Endothelial cell of umbilical vein (primary cell): ENCODE results near the gene KTN1. TPM values are rescaled to one million over a fixed set of nuclear protein-coding genes. Genes with fewer than 3 reads are reported as not detected.

Experiments
- BruUV-seq: library from RNA; stranded (reverse); fragments of 400-500 nt; replicated peaks from 2 replicates; lab custom pipeline; 2021; lab: Mats Ljungman, UMichigan
- CTCF ChIA-PET: fragments of 300-600, 350-600 bp; sonication (Branson Sonifier 250); formaldehyde crosslinking; loops from one replicate; lab custom pipeline; 2021; ENCODE audit warnings: antibody characterized with exemption, inconsistent platforms; lab: Charles Lee
- POLR2A ChIA-PET: fragments of 300-600, 350-600 bp; sonication (Branson Sonifier 250); formaldehyde crosslinking; loops from one replicate; lab custom pipeline; 2021; ENCODE audit warnings: antibody characterized with exemption, inconsistent platforms; lab: Charles Lee
- DNase-seq: peaks from one replicate; pipeline ENCODE4 v3.0.0-alpha.2; 2011; ENCODE audit warnings: low read depth, low spot score
- FAIRE-seq: peaks from 2 replicates; lab custom pipeline; 2011; peaks lifted over from hg19 to GRCh38; lab: Jason Lieb, UNC
- H2AFZ ChIP-seq: 2 replicates; pipeline ENCODE4 v1.6.0; 2012; ENCODE audit warnings: low read depth, low read length, control low read depth, inconsistent platforms
- H3K27ac ChIP-seq: 2 replicates; pipeline ENCODE4 v1.5.1; 2011; ENCODE audit warnings: low read depth, mild to moderate bottlenecking, control low read depth, low read length, moderate library complexity; ENCODE audit not compliant: insufficient read depth
- H3K27me3 ChIP-seq, 2 experiments: 2 replicates each; pipeline versions ENCODE4 v1.6.0 to v1.6.1; 2011; ENCODE audit warnings: low read length in 2 of 2, mixed read lengths in 1 of 2; ENCODE audit not compliant: control insufficient read depth in 2 of 2, insufficient read depth in 2 of 2
- H3K36me3 ChIP-seq, 2 experiments: 2 replicates in 1 of 2; 3 replicates in 1 of 2; pipeline ENCODE4 v1.5.1; 2011; ENCODE audit warnings: low read length in 2 of 2, mild to moderate bottlenecking in 1 of 2, moderate library complexity in 1 of 2; ENCODE audit not compliant: control insufficient read depth in 2 of 2, insufficient read depth in 2 of 2; ENCODE audit errors: extremely low read depth in 1 of 2
- H3K4me1 ChIP-seq: 3 replicates; pipeline ENCODE4 v1.5.1; 2011; ENCODE audit warnings: mild to moderate bottlenecking, low read length; ENCODE audit not compliant: control insufficient read depth, insufficient read depth; ENCODE audit errors: extremely low read depth
- H3K4me2 ChIP-seq: 2 replicates; pipeline ENCODE4 v1.6.1; 2011; ENCODE audit warnings: low read length, control low read depth, mixed read lengths; ENCODE audit not compliant: insufficient read depth
- H3K4me3 ChIP-seq, 3 experiments: fragments of 200-600 bp in 1 of 3; sonication (generic), shearing (Covaris generic) in 1 of 3; replicated peaks in 1 of 3; 2 replicates each; pipeline ENCODE4 v1.5.1; 2011 to 2016; ENCODE audit warnings: control low read depth in 3 of 3, low read length in 3 of 3, mild to moderate bottlenecking in 2 of 3, inconsistent platforms in 1 of 3, low read depth in 1 of 3, moderate library complexity in 1 of 3; ENCODE audit not compliant: insufficient read depth in 1 of 3
- H3K79me2 ChIP-seq: 2 replicates; pipeline ENCODE4 v1.6.0; 2012; ENCODE audit warnings: low read length, inconsistent platforms; ENCODE audit not compliant: control insufficient read depth, insufficient read depth
- H3K9ac ChIP-seq: replicated peaks from 2 replicates; pipeline ENCODE3; 2011; ENCODE audit warnings: low read length, control low read depth; ENCODE audit not compliant: insufficient read depth; ENCODE audit errors: extremely low read depth
- H3K9me1 ChIP-seq: replicated peaks from 3 replicates; pipeline ENCODE4 v1.6.0; 2011; ENCODE audit warnings: mild to moderate bottlenecking, low read length; ENCODE audit not compliant: control insufficient read depth, insufficient read depth; ENCODE audit errors: extremely low read depth
- H3K9me3 ChIP-seq: replicated peaks from 2 replicates; pipeline ENCODE4 v1.5.1; 2012; ENCODE audit warnings: low read length, inconsistent platforms; ENCODE audit not compliant: control insufficient read depth, insufficient read depth
- H4K20me1 ChIP-seq: replicated peaks from 2 replicates; pipeline ENCODE3; 2011; ENCODE audit warnings: mild to moderate bottlenecking, low read length; ENCODE audit not compliant: control insufficient read depth, insufficient read depth; ENCODE audit errors: extremely low read depth
- CTCF ChIP-seq, 2 donors: IDR thresholded peaks; 1 replicate in 1 of 2; 2 replicates in 1 of 2; pipeline ENCODE4 v1.5.1; 2011; ENCODE audit warnings: low read length in 2 of 2, mild to moderate bottlenecking in 2 of 2, moderate library complexity in 2 of 2, control low read depth in 1 of 2, inconsistent platforms in 1 of 2, low read depth in 1 of 2; ENCODE audit not compliant: insufficient read depth in 1 of 2; ENCODE audit errors: extremely low read depth in 1 of 2
- EZH2 ChIP-seq: IDR thresholded peaks from 2 replicates; pipeline ENCODE4 v1.6.1; 2012; ENCODE audit warnings: borderline replicate concordance, low read depth, mild to moderate bottlenecking, moderate library complexity, low read length, inconsistent platforms; ENCODE audit not compliant: severe bottlenecking
- FOS ChIP-seq: IDR thresholded peaks from 2 replicates; pipeline ENCODE4 v1.6.1; 2011; ENCODE audit warnings: mild to moderate bottlenecking, low read length, moderate library complexity, borderline replicate concordance; ENCODE audit not compliant: insufficient read depth
- GATA2 ChIP-seq: IDR thresholded peaks from 2 replicates; pipeline ENCODE4 v1.7.0; 2011; ENCODE audit warnings: low read depth, mild to moderate bottlenecking, moderate library complexity, mixed read lengths, low read length; ENCODE audit not compliant: insufficient read length, insufficient read depth
- JUN ChIP-seq: IDR thresholded peaks from 2 replicates; pipeline ENCODE4 v1.6.1; 2011; ENCODE audit warnings: borderline replicate concordance, low read depth; ENCODE audit not compliant: insufficient read length, insufficient read depth
- MAX ChIP-seq: IDR thresholded peaks from 2 replicates; pipeline ENCODE4 v1.6.1; 2011; ENCODE audit not compliant: insufficient read depth, insufficient read length
- MYC ChIP-seq: IDR thresholded peaks from one replicate; pipeline ENCODE4 v1.6.1; 2011; ENCODE audit warnings: mild to moderate bottlenecking, low read depth, low read length
- POLR2A ChIP-seq: IDR thresholded peaks from 2 replicates; pipeline ENCODE4 v1.6.1; 2012; ENCODE audit warnings: low read depth, mild to moderate bottlenecking, control low read depth, low read length
- POLR2AphosphoS5 ChIP-seq: IDR thresholded peaks from 2 replicates; pipeline ENCODE4 v1.6.1; 2012; ENCODE audit warnings: low read depth, mild to moderate bottlenecking, control low read depth, low read length, moderate library complexity; ENCODE audit not compliant: insufficient read depth
- dilution Hi-C: fragments of 300-500 bp; cut with MboI; formaldehyde crosslinking; loops from one replicate; pipeline ENCODE4 v1.15.0; 2019; ENCODE audit warnings: low sequenced_read_pairs; ENCODE audit not compliant: extremely low pct_ligation_motif_present
- intact Hi-C: fragments of 100-400 bp; cut with micrococcal nuclease; formaldehyde crosslinking; loops from one replicate; pipeline ENCODE4 v1.10.0; 2022
- polyA plus RNA-seq, 4 experiments: library from polyadenylated mRNA; depleted of rRNA in 3 of 4; stranded (reverse) in 3 of 4; unstranded in 1 of 4; fragments of >200 nt; gene quantifications; 2 replicates each; pipeline versions ENCODE4 v1.2.1 to v1.2.3, GENCODE V29; 2011 to 2012; ENCODE audit warnings: missing spikeins in 1 of 4
- total RNA-seq: library from RNA; stranded (reverse); gene quantifications from 2 replicates; pipeline ENCODE4 v1.2.3, GENCODE V29; 2021

KTN1 gene
- total and polyA plus RNA-seq, 2 donors (not counting 3 experiments of a cell fraction or from before 2014, with no cell fraction given) = 33.2 to 148 TPM

- intact Hi-C loops (no loop called here), dilution Hi-C loops (loop anchor here (10.0 kb wide), 1 partner anchor 775 kb away; no protein-coding TSS in a partner anchor)
- ChIA-PET POLR2A (no interaction called here), CTCF (interaction anchor here (0.8 to 1.2 kb wide), 2 partner anchors 8 to 261 kb away, joined by 3 to 4 read pairs; no protein-coding TSS in a partner anchor)
- Histone ChIP-seq H3K27ac (no peak overlapping the region), H3K4me2 (no peak overlapping the region), H3K4me1 (peaks cover 4% of the 10 kb centered on the region), H3K27me3 (no peaks in the 10 kb centered on the region), H3K4me3 (no peak overlapping the region), H2AFZ (peak overlapping the region; percentile 15), H4K20me1 (no peaks in the 10 kb centered on the region), H3K9me3 (no peaks in the 10 kb centered on the region), H3K79me2 (no peaks in the 10 kb centered on the region), H3K36me3 (no peaks in the 10 kb centered on the region), H3K9ac (no peak overlapping the region), H3K9me1 (no peaks in the 10 kb centered on the region)
- no peak for TF ChIP-seq MAX
- TF ChIP-seq GATA2 = no peak
- no peak for TF ChIP-seq EZH2
- TF ChIP-seq CTCF (IDR thresholded peaks at IDR 0.05; ENCODE audit: extremely low read depth in 1 of 2, insufficient read depth in 1 of 2, low read depth in 1 of 2, low read length in 2 of 2) = no peak
- no peak for TF ChIP-seq POLR2AphosphoS5
- no peak for TF ChIP-seq POLR2A
- TF ChIP-seq MYC = no peak
- TF ChIP-seq JUN = peak; percentile 15
- TF ChIP-seq FOS = peak; percentile 24
- FAIRE-seq (peak; percentile 52), DNase-seq (peak; percentile 30)
- no TSS peak for BruUV-seq
Observed at GRCh38 chr14:55699131-55700057, 119.4 kb downstream of the KTN1 start.
